Activated naive CD4-positive, alpha-beta T cell treated with anti-CD3 and anti-CD28 coated beads, Interleukin-2, amount 10 ng/mL, durations not matched to agents 7 days and 5 days (primary cell): ENCODE measurements around the gene MNX1.

ENCODE experiments used
- CTCF ChIA-PET: fragments of 350-600 bp; sonication (Branson Sonifier 250); formaldehyde crosslinking; loops from one replicate; lab custom pipeline; 2021; ENCODE audit warnings: antibody characterized with exemption; lab: Charles Lee
- DNase-seq: peaks from one replicate; pipeline ENCODE4 v3.0.0-alpha.2; 2020
- H3K27ac Mint-ChIP-seq: one replicate; pipeline ENCODE4 v1.8.0; 2021; ENCODE audit warnings: mild to moderate bottlenecking, moderate library complexity, mixed read lengths
- H3K27me3 Mint-ChIP-seq: one replicate; pipeline ENCODE4 v1.8.0; 2021; ENCODE audit warnings: mild to moderate bottlenecking, mixed read lengths
- H3K36me3 Mint-ChIP-seq: one replicate; pipeline ENCODE4 v1.8.0; 2021; ENCODE audit warnings: mixed read lengths
- H3K4me1 Mint-ChIP-seq: one replicate; pipeline ENCODE4 v1.8.0; 2021; ENCODE audit warnings: mixed read lengths
- H3K4me3 Mint-ChIP-seq: one replicate; pipeline ENCODE4 v1.8.0; 2021; ENCODE audit warnings: mild to moderate bottlenecking, moderate library complexity, mixed read lengths
- H3K9me3 Mint-ChIP-seq: one replicate; pipeline ENCODE4 v1.8.0; 2021; ENCODE audit warnings: mixed read lengths

MNX1 gene

GRCh38 chr7:157014635-157015555 is 4.4 kb upstream of the MNX1 start:
- Mint-ChIP-seq H3K36me3 (no peaks in the 10 kb centered on the region), H3K9me3 (no peaks in the 10 kb centered on the region), H3K27me3 (peaks cover 98% of the 10 kb centered on the region), H3K27ac (no peak overlapping the region), H3K4me1 (peaks cover 21% of the 10 kb centered on the region), H3K4me3 (no peak overlapping the region)
- DNase-seq: no peak
- CTCF ChIA-PET: no interaction called here

DNA sequence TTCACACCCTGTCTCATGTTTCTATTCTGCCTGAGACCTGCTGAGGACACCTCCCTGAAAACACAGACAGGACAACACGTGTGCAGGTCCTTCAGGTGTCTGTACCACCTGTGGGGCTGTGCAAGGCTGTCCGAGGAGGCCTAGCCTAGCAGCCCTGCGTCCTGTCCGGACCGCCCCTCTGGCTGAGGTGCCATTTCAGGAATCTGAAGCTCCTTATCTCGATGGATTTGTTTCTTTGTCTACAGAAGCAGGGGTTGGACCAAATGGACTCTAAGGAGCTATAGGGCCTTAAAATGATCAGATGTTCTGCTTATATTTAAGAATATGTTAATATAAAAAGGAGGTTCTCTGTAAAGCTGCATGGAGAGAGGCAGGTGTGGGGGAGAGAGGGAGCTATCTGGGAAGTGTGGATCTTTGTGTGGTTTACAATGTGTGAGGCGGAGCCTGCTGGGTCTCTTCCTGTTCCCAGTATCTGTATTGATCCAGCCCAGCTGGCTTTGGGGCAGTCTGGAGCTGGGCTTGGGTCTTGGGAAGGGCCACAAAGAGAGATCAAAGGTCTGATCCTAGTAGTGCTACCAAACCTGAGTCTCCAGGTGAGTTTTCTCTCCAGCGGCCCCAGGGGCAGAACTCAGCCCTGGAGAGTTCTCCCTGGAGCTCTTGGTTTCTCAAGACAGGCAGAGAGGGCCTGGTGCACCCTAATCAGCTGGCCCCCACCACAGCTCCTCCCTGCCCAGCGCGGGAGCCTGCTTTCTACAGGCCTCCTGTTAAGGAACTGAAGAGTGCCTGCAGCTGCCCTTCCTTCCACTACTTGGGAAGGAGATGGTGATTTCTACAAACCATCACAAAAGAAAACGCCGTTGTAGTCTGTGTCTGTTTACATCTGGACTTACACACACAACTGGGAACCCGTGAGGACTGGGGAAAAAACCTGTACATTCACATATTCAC is 3.4 kb upstream of the MNX1 start:
- H3K36me3 Mint-ChIP-seq: no peaks in the 10 kb centered on the region
- H3K4me3 Mint-ChIP-seq: no peak overlapping the region
- H3K9me3 Mint-ChIP-seq: no peaks in the 10 kb centered on the region
- H3K27me3 Mint-ChIP-seq: peaks cover 97% of the 10 kb centered on the region
- no peak for DNase-seq
- CTCF ChIA-PET: interaction anchor here (1.1 kb wide), 1 partner anchor 674 kb away, joined by 3 read pairs; no protein-coding TSS in a partner anchor
- H3K27ac Mint-ChIP-seq: no peak overlapping the region
- H3K4me1 Mint-ChIP-seq: peaks cover 21% of the 10 kb centered on the region

GRCh38 chr7:157013101-157013500 is 2.6 kb upstream of the MNX1 start:
- CTCF ChIA-PET: interaction anchor here (1.1 kb wide), 1 partner anchor 675 kb away, joined by 3 read pairs; no protein-coding TSS in a partner anchor
- peaks cover 19% of the 10 kb centered on the region for H3K4me1 Mint-ChIP-seq
- H3K27me3 Mint-ChIP-seq: peaks cover 97% of the 10 kb centered on the region
- no peak overlapping the region for H3K27ac Mint-ChIP-seq
- H3K4me3 Mint-ChIP-seq: no peak overlapping the region
- DNase-seq: no peak
- H3K36me3 Mint-ChIP-seq: no peaks in the 10 kb centered on the region
- H3K9me3 Mint-ChIP-seq: no peaks in the 10 kb centered on the region

GRCh38 chr7:157012113-157012547 is 1.7 kb upstream of the MNX1 start:
- H3K4me3 Mint-ChIP-seq: no peak overlapping the region
- H3K36me3 Mint-ChIP-seq: no peaks in the 10 kb centered on the region
- H3K27ac Mint-ChIP-seq: no peak overlapping the region
- H3K9me3 Mint-ChIP-seq: no peaks in the 10 kb centered on the region
- H3K4me1 Mint-ChIP-seq: peaks cover 19% of the 10 kb centered on the region
- H3K27me3 Mint-ChIP-seq: peaks cover 97% of the 10 kb centered on the region
- CTCF ChIA-PET: no interaction called here
- DNase-seq: no peak

- peaks cover 97% of the 10 kb centered on the region for H3K27me3 Mint-ChIP-seq
- peaks cover 16% of the 10 kb centered on the region for H3K4me1 Mint-ChIP-seq
- peak overlapping the region; percentile 49 for H3K4me3 Mint-ChIP-seq
- CTCF ChIA-PET: no interaction called here
- DNase-seq: no peak
- H3K27ac Mint-ChIP-seq: peak overlapping the region; percentile 33
- no peaks in the 10 kb centered on the region for H3K9me3 Mint-ChIP-seq
- no peaks in the 10 kb centered on the region for H3K36me3 Mint-ChIP-seq
These were observed 1.1 kb upstream of the MNX1 start for GRCh38 chr7:157011333-157012112.

- no peaks in the 10 kb centered on the region for H3K9me3 Mint-ChIP-seq
- no peaks in the 10 kb centered on the region for H3K36me3 Mint-ChIP-seq
- peaks cover 14% of the 10 kb centered on the region for H3K4me1 Mint-ChIP-seq
- no peak overlapping the region for H3K27ac Mint-ChIP-seq
- CTCF ChIA-PET: no interaction called here
- H3K4me3 Mint-ChIP-seq: peak overlapping the region; percentile 60
- H3K27me3 Mint-ChIP-seq: peaks cover 97% of the 10 kb centered on the region
- no peak for DNase-seq
These were observed 480 bp downstream of the MNX1 start for GRCh38 chr7:157009778-157010587.

GRCh38 chr7:157009170-157009777 is 1.2 kb downstream of the MNX1 start:
- CTCF ChIA-PET: no interaction called here
- DNase-seq: no peak
- H3K27ac Mint-ChIP-seq: no peak overlapping the region
- peak overlapping the region; percentile 60 for H3K4me3 Mint-ChIP-seq
- H3K9me3 Mint-ChIP-seq: no peaks in the 10 kb centered on the region
- peaks cover 97% of the 10 kb centered on the region for H3K27me3 Mint-ChIP-seq
- peaks cover 19% of the 10 kb centered on the region for H3K4me1 Mint-ChIP-seq
- no peaks in the 10 kb centered on the region for H3K36me3 Mint-ChIP-seq

GRCh38 chr7:157008206-157009169 is 2.0 kb downstream of the MNX1 start:
- Mint-ChIP-seq H3K36me3 (no peaks in the 10 kb centered on the region), H3K27ac (no peak overlapping the region), H3K9me3 (no peaks in the 10 kb centered on the region), H3K27me3 (peaks cover 97% of the 10 kb centered on the region), H3K4me1 (peaks cover 19% of the 10 kb centered on the region), H3K4me3 (no peak overlapping the region)
- CTCF ChIA-PET: no interaction called here
- DNase-seq: no peak

- H3K36me3 Mint-ChIP-seq: no peaks in the 10 kb centered on the region
- H3K4me3 Mint-ChIP-seq: no peak overlapping the region
- CTCF ChIA-PET: no interaction called here
- peaks cover 97% of the 10 kb centered on the region for H3K27me3 Mint-ChIP-seq
- H3K27ac Mint-ChIP-seq: no peak overlapping the region
- no peaks in the 10 kb centered on the region for H3K9me3 Mint-ChIP-seq
- peaks cover 19% of the 10 kb centered on the region for H3K4me1 Mint-ChIP-seq
- no peak for DNase-seq
These were observed 2.9 kb downstream of the MNX1 start for GRCh38 chr7:157007470-157008066.

DNA sequence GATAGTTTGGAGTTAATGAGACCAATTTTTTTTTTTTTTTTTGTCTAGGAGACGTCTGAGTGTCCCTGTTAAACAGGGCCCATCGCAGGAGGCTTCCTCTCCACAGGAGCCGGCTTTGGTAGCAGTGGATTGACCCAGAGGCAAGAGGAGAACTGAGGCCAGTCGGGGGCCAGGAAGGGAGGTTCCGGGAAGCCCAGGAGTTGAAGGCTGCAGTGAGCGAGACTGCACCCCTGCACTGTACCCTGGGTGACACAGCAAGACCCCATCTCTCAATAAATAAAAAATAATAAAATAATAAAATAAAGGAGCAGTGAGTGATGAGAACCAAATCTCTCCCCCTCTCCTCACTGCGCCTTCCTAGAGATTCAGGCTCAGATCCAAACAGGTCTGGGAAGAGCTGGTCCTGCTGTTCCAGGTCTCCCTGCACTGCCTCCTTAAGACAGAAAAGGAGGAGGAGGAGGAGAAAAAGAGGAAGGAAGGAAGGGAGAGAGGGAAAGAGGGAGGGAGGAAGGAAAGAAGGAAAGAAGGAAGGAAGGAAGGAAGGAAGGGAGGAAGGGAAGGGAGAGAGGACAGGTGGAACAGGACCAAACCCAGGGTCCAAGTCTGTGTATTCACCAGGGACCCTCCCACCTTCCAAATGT is 3.5 kb downstream of the MNX1 start:
- no peak overlapping the region for H3K27ac Mint-ChIP-seq

DNA sequence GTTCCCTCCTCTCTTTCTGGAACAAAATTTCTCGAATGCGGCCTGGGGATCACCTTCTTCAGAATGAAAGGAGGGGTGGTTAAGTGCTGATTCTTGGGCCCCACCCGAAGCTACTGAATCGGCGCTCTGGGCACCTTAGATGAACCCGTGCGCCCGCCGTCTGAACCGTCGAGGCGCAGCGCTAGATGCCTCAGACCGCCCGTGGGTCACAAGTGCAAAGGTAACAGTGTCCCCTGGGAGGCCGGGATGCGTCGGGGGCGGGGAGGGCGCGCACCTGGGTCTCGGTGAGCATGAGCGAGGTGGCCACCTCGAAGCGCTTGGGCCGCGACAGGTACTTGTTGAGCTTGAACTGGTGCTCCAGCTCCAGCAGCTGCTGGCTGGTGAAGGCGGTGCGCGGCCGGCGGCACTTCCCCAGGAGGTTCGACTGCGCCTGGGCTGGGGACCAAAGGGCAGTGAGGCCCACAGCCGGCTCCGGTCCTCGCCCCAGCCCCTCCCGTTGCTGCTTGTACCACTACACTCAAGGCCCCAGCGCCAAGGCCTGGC is 4.2 kb downstream of the MNX1 start:
- DNase-seq: no peak
- Mint-ChIP-seq H3K27ac (peak overlapping the region; percentile 42), H3K27me3 (peaks cover 97% of the 10 kb centered on the region), H3K4me3 (no peak overlapping the region), H3K9me3 (no peaks in the 10 kb centered on the region), H3K36me3 (no peaks in the 10 kb centered on the region), H3K4me1 (peaks cover 18% of the 10 kb centered on the region)
- CTCF ChIA-PET: no interaction called here

More for the DNA sequence above, 3.5 kb downstream of the MNX1 start:
- Mint-ChIP-seq H3K4me3 (no peak overlapping the region), H3K9me3 (no peaks in the 10 kb centered on the region), H3K4me1 (peaks cover 22% of the 10 kb centered on the region), H3K27me3 (peaks cover 97% of the 10 kb centered on the region), H3K36me3 (no peaks in the 10 kb centered on the region)
- DNase-seq: no peak
- CTCF ChIA-PET: no interaction called here
